GM19099 (cell line): Measurements from ENCODE around the gene C11orf86.

Source experiments
- POLR2A ChIP-seq: IDR thresholded peaks from 3 replicates; pipeline ENCODE4 v1.6.1; 2011; ENCODE audit warnings: low read depth; ENCODE audit not compliant: insufficient read length; ENCODE audit errors: extremely low read depth

Gene C11orf86

GRCh38 chr11:66958232-66958955 lies 16.7 kb upstream of the C11orf86 start, which contains the start of gene PC:
TSS of gene PC (minus strand) at chr11:66958383. CDS start at chr11:66872159, 86,224 bp downstream.
- no peak for TF ChIP-seq POLR2A

DNA sequence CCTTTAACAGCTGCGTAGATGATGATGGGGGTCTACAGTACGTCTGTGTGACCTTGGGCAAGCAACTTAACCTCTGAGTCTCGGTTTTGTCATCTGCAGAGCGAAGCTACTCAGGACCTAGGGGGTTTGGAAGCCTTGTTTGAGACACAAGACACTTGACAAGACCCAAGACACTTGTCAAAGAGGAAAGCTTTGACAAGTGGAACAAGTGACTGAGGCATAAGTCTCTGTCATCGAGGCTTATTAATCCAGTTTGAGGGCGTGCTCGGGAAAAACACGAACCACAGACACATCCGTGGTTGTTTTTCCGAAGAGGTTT lies 16.2 kb upstream of the C11orf86 start:
- TF ChIP-seq POLR2A = no peak

- no peak for TF ChIP-seq POLR2A
Measured at GRCh38 chr11:66962247-66962646, 12.9 kb upstream of the C11orf86 start.

DNA sequence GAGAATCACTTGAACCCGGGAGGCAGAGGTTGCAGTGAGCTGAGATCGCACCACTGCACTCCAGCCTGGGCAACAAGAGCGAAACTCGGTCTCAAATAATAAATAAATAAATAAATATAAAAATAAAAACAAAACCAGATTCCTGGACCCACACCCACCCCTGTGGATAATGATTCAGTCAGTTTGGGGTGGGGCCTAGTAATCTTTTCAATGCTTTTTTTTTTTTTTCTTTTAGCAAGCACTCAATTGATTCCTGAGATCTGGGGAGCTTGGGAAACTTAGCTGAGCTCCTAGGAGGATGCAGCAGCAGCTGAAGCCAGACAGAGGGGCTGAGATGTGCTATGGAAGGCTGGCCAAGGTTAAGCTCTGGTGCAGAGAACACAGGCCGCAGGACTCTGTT lies 12.3 kb upstream of the C11orf86 start:
- no peak for TF ChIP-seq POLR2A

DNA sequence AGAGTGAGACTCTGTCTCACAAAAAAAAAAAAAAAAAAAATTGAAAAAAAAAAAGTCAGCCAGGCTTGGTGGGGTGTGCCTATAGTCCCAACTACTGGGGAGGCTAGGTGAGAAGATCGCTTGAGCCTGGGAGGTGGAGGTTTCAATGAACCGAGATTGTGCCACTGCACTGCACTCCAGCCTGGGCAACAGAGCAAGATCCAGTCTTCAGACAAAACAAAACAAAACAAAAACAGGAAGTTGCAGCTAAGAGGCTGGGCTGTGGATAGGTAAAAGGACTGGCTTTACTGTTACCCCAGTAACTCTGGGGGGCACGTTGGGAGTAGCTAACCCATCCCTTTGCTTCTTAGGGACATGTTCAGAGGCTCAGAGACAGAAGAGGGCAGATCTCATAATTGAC lies 10.6 kb upstream of the C11orf86 start:
- TF ChIP-seq POLR2A = no peak

- TF ChIP-seq POLR2A = no peak
Measured at GRCh38 chr11:66966351-66966750, 8.8 kb upstream of the C11orf86 start.

DNA sequence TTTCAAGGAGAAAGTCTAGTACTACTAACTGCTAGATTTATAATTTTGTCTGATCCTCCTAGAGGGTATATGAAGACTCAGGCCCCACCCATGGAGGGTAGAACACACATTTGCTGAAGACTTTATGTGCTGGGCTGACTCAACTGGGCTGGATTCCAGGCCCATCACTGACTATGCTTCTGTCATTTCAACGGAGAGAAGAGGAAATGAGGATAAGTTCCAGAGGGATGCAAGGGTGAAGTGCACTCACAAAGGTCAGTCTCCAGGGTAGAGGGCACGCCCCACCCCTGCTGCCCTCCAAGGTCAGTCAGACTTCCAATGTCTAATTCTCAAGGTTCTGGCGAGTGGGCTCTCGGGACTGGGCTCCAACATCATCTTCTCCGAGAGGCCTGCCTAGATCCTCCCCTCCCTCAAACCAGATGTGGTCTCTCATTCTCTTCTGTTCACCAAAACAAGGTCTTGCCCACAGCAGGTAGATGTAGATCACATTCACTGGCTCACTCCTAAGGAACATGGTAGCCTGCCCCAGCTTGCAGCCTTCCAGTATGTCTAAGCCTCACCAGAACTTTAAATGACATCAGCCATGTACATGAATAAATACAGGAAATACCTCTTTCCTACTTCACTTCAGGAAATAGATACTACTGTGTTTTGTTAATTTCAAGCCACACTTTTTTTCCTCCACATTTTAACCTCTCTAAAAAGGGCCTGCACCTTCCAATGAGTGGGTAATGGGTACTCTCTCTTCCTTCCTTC lies 7.3 kb upstream of the C11orf86 start:
- TF ChIP-seq POLR2A = no peak

DNA sequence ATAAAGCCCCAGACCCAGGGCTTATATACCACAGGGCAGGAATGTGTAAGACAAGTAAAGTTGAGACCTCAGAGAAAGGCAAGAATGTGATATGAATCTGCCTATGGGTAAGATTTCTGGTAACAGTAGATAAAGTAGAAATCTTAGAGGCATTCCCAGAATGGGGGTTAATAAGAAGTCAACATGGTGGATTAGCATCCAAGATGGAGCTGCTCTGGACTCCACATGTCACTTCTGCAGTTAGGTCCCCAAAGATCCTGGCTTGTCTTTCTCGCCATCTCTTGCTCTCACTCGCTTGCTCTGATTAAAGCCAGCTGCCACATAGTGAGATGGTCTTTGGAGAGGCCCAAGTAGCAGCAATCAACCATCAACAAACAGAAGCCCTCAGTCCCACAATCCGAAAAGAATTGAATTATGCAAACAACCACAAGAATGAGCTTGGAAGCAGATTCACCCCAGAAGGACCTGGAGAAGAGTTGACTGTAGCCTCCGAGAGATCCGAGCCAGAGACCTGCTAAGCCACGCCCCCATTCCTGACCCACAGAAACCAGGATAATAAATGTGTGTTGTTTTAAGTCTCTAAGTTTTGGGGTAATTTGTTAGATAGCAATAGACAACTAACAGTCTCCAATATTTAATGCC lies 5.4 kb upstream of the C11orf86 start:
- no peak for TF ChIP-seq POLR2A

DNA sequence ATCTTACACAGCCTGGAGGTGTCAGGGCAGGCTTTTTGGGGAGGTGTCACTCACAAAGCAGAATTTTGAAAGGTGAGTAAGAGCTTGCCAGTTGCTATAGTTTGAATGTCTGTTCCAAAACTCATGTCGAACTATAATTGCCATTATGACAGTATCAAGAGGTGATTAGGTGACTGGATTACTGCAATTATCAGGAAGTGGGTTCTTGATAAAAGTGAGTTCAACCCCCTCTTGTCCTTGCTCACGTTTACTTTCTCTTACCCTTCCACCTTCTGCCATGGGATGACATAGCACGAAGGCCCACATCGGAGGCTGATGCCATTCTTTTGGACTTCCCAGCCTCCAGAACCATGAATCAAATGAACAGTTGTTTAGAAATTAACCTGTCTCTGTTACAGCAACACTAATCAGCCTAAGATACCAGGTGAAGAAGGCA lies 4.7 kb upstream of the C11orf86 start:
- no peak for TF ChIP-seq POLR2A

- TF ChIP-seq POLR2A = no peak
Measured at GRCh38 chr11:66970807-66971442, 4.2 kb upstream of the C11orf86 start.

DNA sequence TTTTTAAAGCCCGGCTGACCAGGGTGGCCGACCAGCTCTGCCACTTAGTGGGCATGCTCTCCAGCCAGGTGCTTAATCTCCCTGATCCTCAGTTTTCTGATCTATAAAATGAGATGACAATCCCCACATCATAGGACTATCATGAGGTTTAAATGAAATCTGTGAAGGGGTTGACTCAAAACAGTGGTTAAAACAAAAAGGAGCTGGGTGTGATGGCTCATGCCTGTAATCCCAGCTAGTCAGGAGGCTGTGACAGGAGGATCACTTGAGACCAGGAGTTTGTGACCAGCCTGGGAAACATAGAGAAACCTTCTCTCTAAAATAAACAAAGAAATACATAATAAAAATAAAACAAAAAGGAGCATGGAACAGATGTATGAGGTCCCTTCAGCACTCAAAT lies 3.6 kb upstream of the C11orf86 start:
- no peak for TF ChIP-seq POLR2A

GRCh38 chr11:66973956-66974580 lies 1.0 kb upstream of the C11orf86 start:
- no peak for TF ChIP-seq POLR2A

- no peak for TF ChIP-seq POLR2A
Measured at GRCh38 chr11:66975405-66976027, 412 bp downstream of the C11orf86 start.

DNA sequence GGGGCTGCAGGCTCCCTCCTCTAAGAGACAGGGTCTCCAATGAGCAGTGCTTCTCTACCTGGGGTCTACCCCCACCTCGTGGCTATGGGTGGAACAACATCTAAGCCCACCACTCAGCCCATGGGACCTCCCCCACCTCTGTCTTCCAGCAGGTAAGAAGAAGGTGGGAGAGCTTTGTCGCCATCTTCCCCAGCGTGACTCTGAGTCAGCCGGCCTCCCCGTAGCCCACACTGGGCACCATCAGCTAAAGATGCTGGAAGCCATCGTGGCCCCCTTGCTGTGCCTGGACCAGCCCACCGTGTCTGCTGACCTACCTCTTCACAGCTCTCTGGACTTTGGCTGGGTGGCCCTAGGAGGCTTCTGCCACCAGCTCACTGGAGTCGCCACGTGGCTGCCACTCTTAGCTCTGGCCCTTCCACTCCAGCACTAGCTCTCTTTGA lies 944 bp downstream of the C11orf86 start:
- no peak for TF ChIP-seq POLR2A
